ENCODE measurements around the gene CNOT10.
A peak's percentile ranks its signal among the peaks of the same experiment; 100 is the strongest.

CNOT10 gene

GRCh38 chr3:32813180-32813579 is 128.2 kb downstream of the CNOT10 start:
- DNase-seq = no peak
- TF ChIP-seq POLR2A (IDR thresholded peaks at IDR 0.05; ENCODE audit: low read length) = no peak
- TF ChIP-seq GATA1 (IDR thresholded peaks at IDR 0.05; ENCODE audit: low read depth, low read length) = no peak

- no peak for TF ChIP-seq GATA1 (IDR thresholded peaks at IDR 0.05; ENCODE audit: low read depth, low read length)
- no peak for TF ChIP-seq POLR2A (IDR thresholded peaks at IDR 0.05; ENCODE audit: low read length)
- DNase-seq = no peak
These were observed 129.4 kb downstream of the CNOT10 start for GRCh38 chr3:32814361-32814760.

DNA sequence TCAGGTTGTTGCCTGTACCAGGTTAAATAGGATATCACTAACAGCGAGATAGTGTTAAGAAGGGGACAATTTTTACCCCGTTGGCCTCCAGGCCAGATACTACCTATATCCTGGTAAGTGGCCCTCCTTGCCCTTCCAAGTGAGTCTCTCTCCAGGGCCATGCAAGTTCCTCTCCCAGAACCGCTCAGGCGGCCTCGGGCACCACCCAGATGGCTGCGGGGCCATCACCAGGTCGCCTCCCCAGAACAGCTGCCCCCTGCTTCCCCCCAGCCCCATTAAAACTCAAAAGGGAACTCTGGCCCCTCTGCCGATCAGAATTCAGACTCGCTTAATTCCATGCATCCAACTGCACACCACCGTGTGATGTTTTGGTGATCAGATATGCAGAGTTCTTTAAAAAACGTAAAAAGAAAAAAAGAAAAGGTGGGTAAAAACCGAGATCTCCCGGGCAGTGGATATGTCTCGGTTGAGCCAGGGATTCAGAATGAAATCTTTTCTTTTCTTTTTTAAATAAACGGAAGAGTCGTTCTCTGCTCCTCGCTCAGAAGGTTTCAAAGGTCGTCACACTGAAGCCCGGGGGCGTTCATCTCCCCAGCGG is 131.0 kb downstream of the CNOT10 start:
- no peak for DNase-seq
- TF ChIP-seq GATA1 (IDR thresholded peaks at IDR 0.05; ENCODE audit: low read depth, low read length) = no peak
- no peak for TF ChIP-seq POLR2A (IDR thresholded peaks at IDR 0.05; ENCODE audit: low read length)

GRCh38 chr3:32816439-32817256 is 131.7 kb downstream of the CNOT10 start:
- DNase-seq = peak; percentile 44 to 52
- no peak for TF ChIP-seq GATA1 (IDR thresholded peaks at IDR 0.05; ENCODE audit: low read depth, low read length)
- TF ChIP-seq POLR2A (IDR thresholded peaks at IDR 0.05; ENCODE audit: low read length) = no peak

- peak in 1 of 2 experiments; percentile 39 for DNase-seq
- TF ChIP-seq GATA1 (IDR thresholded peaks at IDR 0.05; ENCODE audit: low read depth, low read length) (no peak), POLR2A (IDR thresholded peaks at IDR 0.05; ENCODE audit: low read length) (no peak)
These were observed 132.2 kb downstream of the CNOT10 start for GRCh38 chr3:32817257-32817557.

DNA sequence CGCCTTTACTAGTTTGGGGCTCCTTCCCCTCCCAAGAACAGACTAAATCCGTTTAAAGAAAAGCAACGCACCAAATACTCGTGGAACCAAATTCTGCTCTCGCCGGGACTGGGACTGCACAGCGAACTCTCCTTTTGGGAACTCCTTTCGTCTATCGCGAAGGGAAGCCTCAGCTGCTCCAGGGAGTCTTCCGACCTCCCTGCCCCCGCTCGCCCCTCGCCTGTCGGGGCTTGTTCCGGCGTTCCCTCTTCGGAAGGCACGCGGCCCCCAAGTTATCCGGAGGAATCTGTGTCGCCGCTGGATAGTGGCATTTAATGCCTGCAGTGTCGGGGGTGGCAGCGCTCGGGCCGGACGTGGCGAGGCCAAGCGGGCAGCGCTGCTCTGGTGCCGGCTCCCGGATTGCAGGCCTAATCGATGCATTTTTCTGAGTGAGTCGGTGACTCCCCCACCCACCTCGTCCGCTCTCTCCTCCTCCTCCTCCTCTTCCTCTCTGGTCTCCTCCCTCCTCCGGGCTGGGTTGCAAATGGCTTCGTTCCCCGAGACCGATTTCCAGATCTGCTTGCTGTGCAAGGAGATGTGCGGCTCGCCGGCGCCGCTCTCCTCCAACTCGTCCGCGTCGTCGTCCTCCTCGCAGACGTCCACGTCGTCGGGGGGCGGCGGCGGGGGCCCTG is 132.7 kb downstream of the CNOT10 start, which contains the start of gene TRIM71:
Gene TRIM71 (plus strand): TSS at position 440 of the 671 bp plus-strand sequence. CDS start 84 bp downstream, at position 524.
- TF ChIP-seq GATA1 (IDR thresholded peaks at IDR 0.05; ENCODE audit: low read depth, low read length) (no peak), POLR2A (IDR thresholded peaks at IDR 0.05; ENCODE audit: low read length) (no peak)
- peak; percentile 28 to 49 for DNase-seq

DNA sequence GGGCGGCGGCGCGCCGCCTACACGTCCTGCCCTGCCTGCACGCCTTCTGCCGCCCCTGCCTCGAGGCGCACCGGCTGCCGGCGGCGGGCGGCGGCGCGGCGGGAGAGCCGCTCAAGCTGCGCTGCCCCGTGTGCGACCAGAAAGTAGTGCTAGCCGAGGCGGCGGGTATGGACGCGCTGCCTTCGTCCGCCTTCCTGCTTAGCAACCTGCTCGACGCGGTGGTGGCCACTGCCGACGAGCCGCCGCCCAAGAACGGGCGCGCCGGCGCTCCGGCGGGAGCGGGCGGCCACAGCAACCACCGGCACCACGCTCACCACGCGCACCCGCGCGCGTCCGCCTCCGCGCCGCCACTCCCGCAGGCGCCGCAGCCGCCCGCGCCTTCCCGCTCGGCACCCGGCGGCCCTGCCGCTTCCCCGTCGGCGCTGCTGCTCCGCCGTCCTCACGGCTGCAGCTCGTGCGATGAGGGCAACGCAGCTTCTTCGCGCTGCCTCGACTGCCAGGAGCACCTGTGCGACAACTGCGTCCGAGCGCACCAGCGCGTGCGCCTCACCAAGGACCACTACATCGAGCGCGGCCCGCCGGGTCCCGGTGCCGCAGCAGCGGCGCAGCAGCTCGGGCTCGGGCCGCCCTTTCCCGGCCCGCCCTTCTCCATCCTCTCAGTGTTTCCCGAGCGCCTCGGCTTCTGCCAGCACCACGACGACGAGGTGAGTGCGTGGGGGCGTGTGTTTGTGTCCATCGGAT is 133.4 kb downstream of the CNOT10 start:
- peak; percentile 28 to 49 for DNase-seq
- no peak for TF ChIP-seq POLR2A (IDR thresholded peaks at IDR 0.05; ENCODE audit: low read length)
- no peak for TF ChIP-seq GATA1 (IDR thresholded peaks at IDR 0.05; ENCODE audit: low read depth, low read length)

DNA sequence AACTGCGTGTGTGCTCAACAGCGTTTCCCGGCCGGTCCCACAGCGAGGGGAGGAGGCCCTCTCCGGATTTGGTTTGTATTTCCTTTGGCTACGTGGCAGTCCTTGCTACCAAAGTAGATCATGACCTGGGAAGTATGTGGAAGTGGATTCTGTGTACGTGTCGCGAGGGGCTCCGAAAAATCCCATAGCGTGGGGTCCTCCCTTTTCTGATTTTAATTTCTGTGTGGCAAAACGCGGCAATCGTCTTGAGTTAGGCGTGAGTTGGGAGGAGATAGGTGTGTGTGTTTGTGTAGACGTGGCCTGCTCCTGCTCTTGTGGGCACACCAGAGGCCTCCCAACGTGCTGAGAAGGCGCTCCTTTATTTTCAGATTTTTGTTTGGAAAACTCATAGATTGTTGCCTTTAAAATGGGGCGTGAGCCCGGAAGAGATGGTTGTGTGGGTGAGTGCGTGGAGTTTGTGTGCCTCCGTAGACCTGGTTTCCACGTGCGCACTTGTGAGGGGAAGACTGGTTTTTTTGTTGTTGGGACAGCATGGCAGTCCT is 134.1 kb downstream of the CNOT10 start:
- TF ChIP-seq POLR2A (IDR thresholded peaks at IDR 0.05; ENCODE audit: low read length) (no peak), GATA1 (IDR thresholded peaks at IDR 0.05; ENCODE audit: low read depth, low read length) (no peak)
- DNase-seq = no peak

DNA sequence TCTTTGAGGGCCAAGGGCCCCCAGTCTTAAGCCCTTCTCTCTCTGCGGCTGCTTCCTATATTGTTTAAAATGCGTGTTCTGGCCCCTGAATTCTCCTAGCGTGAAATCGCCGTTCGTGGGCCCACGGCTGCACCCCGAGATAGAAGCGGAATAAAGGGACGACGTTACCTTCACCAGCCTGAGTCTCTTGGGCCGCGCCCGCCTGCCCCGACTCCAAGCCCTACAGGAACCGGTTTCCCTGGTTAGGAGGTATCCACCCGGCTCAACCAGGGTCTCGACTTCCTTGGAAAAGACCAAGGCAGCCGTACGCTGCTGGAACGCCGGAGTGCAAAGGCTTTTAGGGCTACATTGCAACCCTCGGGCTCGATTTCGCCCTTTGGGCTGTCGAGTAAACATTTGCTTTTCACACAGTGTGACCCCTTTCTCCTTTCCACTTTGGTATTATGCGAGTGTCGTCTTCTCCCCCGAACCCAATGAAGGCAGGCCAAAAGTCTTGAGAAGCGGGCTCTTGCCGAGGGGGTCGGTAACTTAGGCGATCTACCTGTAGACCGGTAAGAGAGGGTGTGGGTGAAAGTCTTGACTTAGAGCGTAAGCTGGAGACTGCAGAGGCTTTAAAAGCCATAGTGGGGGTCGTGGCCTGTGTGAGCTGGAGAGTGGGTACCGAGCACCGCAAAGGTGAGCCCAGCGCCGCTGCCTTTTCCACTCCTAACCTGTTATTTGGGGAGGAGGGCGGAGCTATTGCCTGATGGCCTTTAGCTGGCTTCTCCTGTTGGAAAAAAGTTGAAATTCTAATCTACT is 134.8 kb downstream of the CNOT10 start:
- DNase-seq = no peak

DNA sequence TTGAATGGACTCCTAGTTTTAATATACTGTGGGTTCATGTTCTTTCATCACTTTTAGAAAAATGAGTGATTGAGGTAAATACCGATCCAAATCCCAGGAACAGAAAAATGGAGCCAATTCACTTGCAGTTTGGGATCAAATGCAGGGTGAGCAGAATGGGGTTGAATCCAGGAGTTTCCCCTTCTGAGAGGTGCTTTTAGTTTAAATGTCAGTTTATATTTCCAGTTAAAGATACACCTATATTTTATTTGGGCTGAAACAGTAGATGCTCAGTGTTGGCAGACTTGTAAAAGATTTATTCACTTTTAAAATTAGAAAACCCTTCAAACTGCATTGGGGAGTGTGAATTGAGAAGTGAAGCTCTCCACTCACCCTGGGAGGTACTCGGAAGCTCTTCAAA is 135.4 kb downstream of the CNOT10 start:
- no peak for DNase-seq
- TF ChIP-seq POLR2A (IDR thresholded peaks at IDR 0.05; ENCODE audit: low read length) (no peak), GATA1 (IDR thresholded peaks at IDR 0.05; ENCODE audit: low read depth, low read length) (no peak)

More for the DNA sequence above, 134.8 kb downstream of the CNOT10 start:
- no peak for TF ChIP-seq GATA1 (IDR thresholded peaks at IDR 0.05; ENCODE audit: low read depth, low read length)
- no peak for TF ChIP-seq POLR2A (IDR thresholded peaks at IDR 0.05; ENCODE audit: low read length)

DNA sequence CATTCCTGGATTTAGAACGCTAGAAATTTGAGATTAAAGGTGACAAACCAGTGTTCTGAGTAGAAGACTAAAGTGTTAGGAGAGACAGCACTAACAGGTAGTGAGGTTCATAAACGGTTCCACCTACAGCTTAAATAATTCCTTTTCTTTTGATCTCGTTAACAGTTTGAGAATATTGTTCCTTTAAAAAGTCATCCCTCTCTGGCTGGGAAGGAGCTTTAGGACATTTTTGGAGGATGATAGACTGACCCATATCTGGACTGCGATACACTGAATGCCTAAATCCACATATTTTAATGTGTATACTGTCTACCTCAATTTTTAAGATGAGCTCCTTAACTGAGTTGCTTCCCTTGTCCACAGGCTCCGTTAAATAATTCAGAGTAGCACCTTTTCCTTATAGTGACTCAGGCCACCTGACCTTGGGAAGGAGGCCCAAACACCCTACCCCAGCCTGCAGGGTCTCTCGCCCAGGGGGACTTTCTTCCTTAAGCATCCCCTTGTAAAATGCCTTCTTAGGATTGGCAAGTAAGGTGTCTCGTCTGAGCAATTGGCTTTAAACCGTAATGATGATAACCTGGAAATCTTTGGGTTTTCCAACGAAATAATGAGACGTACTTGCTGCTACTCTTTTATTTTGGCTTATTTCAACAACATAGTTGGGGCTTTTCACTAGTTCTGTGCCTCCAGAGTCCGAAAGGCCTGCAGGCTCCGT is 136.1 kb downstream of the CNOT10 start:
- DNase-seq = no peak
- TF ChIP-seq POLR2A (IDR thresholded peaks at IDR 0.05; ENCODE audit: low read length) (no peak), GATA1 (IDR thresholded peaks at IDR 0.05; ENCODE audit: low read depth, low read length) (no peak)

DNA sequence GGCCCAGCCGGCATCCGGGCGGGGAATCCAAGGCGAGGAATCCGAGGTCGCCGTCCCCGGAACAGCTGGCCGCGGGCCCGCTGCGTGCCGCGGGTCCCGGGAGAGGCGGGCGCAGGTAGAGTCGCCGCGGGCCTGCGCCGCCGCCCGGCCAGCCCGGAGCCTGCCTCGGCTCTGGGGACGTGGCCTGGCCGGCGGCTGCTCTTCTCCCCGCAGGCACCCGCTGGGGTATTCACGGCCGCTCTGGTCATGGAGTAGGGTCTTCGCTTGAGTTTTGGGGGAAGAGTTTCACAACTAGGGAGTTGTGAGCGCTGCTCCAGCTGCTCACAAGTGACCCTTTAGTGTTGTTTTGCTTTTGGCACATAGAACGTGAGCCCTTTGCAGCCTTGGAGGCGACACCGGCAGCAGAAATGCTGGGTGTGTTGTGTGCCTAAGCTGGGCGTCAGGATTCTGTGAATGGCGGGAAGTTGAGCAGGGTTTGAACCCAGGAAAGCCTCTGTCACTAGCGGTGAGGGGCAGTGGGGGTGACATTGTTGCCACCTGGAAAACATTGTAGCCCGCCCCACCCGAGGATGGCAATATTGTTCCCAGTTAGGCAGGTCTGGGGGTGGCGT is 136.8 kb downstream of the CNOT10 start:
- TF ChIP-seq GATA1 (IDR thresholded peaks at IDR 0.05; ENCODE audit: low read depth, low read length) = no peak
- TF ChIP-seq POLR2A (IDR thresholded peaks at IDR 0.05; ENCODE audit: low read length) = no peak
- DNase-seq = no peak

Measured in erythroblast (primary cell).